Measurements from ENCODE around the gene SOCS2.
"Not testable (repeated sequence)": the region's sequence is repeated elsewhere in the genome, so short reads cannot be mapped to it uniquely, and the experiment has no call there.

SOCS2 gene

GRCh38 chr12:93595351-93595750, 22.9 kb downstream of the SOCS2 start:
- no peak for DNase-seq

GRCh38 chr12:93597608-93598007, 25.1 kb downstream of the SOCS2 start:
- no peak for DNase-seq

- DNase-seq: no peak
These were observed 26.7 kb downstream of the SOCS2 start for GRCh38 chr12:93599192-93599591.

GRCh38 chr12:93601591-93601990, 29.1 kb downstream of the SOCS2 start:
- no peak for DNase-seq

GRCh38 chr12:93602897-93603668, 30.6 kb downstream of the SOCS2 start:
- no peak for DNase-seq

- DNase-seq: no peak
These were observed 31.3 kb downstream of the SOCS2 start for GRCh38 chr12:93603762-93604161.

- no peak for DNase-seq
These were observed 35.8 kb downstream of the SOCS2 start for GRCh38 chr12:93608313-93608712.

- DNase-seq: no peak
These were observed 37.1 kb downstream of the SOCS2 start for GRCh38 chr12:93609281-93610192.

GRCh38 chr12:93612776-93613175, 40.3 kb downstream of the SOCS2 start:
- DNase-seq: no peak

GRCh38 chr12:93614917-93615596, 42.6 kb downstream of the SOCS2 start:
- DNase-seq: no peak

GRCh38 chr12:93616584-93617101, 44.2 kb downstream of the SOCS2 start:
- DNase-seq: no peak

GRCh38 chr12:93618891-93619410, 46.5 kb downstream of the SOCS2 start:
- DNase-seq: no peak

- no peak for DNase-seq
These were observed 49.5 kb downstream of the SOCS2 start for GRCh38 chr12:93621986-93622385.

- no peak for DNase-seq
These were observed 50.0 kb downstream of the SOCS2 start for GRCh38 chr12:93622485-93622884.

- no peak for DNase-seq
These were observed 52.3 kb downstream of the SOCS2 start for GRCh38 chr12:93624595-93625294.

- not testable (repeated sequence) for DNase-seq
These were observed 52.8 kb downstream of the SOCS2 start for GRCh38 chr12:93625295-93625645.

- DNase-seq: no peak
These were observed 53.7 kb downstream of the SOCS2 start for GRCh38 chr12:93626160-93626559.
